ENCODE results near the gene ADARB1.

The ADARB1 gene

DNA sequence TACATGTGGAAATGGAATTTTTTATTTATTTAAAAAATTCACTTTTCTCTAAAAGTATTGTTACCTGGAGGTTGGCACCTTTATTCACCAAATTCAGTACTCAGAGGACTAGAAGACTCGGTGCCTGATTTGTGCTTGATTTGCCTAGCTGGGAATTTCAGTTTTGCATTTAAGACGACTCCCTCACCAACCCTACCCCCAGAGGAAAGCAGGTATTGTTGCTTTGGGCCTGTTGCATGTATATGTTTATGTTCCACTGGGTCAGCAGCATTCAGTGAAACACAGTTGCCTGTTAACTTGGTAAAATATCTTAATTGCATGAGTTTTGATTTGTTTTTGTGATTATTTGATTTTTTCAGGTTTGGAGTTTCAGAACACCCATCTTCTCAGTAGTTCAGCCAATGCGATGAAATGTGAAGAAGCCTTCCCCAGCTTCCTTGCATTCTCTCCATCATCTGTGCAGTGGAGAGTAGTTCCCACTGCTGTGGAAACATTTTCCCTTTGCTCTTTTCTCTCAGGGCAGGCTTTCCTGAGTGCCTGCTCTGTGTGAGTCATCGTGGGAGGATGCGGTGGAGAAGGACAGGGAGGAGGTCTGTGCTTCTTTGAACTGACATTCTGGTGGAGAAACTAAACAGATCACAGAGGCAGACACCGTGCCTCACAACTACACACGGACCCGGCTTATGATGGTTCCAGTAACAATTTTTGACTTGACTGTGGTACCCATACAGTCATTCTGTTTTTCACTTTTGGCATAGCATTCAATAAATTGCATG lies 6.4 kb downstream of the ADARB1 start:
- peak; percentile 48 for DNase-seq (ENCODE audit: low read depth)
- H3K4me3 ChIP-seq (ENCODE audit: low read depth, low read length) = no peak overlapping the region
- TF ChIP-seq POLR2A (IDR thresholded peaks at IDR 0.05; ENCODE audit: extremely low read depth, insufficient read length) (no peak), MYC (IDR thresholded peaks at IDR 0.05; ENCODE audit: low read depth, low read length) (no peak), CTCF (IDR thresholded peaks at IDR 0.05; ENCODE audit: low read depth, low read length) (no peak)
- TF ChIP-seq, protein P1, sequence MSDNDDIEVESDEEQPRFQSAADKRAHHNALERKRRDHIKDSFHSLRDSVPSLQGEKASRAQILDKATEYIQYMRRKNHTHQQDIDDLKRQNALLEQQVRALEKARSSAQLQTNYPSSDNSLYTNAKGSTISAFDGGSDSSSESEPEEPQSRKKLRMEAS (IDR thresholded peaks at IDR 0.05; ENCODE audit: low read depth, low read length) = no peak

- DNase-seq (ENCODE audit: low read depth) = no peak
- H3K4me3 ChIP-seq (ENCODE audit: low read depth, low read length) = no peak overlapping the region
- TF ChIP-seq, protein P1 (IDR thresholded peaks at IDR 0.05; ENCODE audit: low read depth, low read length) = no peak
- TF ChIP-seq POLR2A (IDR thresholded peaks at IDR 0.05; ENCODE audit: extremely low read depth, insufficient read length) (no peak), MYC (IDR thresholded peaks at IDR 0.05; ENCODE audit: low read depth, low read length) (no peak), CTCF (IDR thresholded peaks at IDR 0.05; ENCODE audit: low read depth, low read length) (no peak)
Observed at GRCh38 chr21:45081636-45082035, 7.3 kb downstream of the ADARB1 start.

GRCh38 chr21:45082736-45083135 lies 8.4 kb downstream of the ADARB1 start:
- no peak for DNase-seq (ENCODE audit: low read depth)
- TF ChIP-seq MYC (IDR thresholded peaks at IDR 0.05; ENCODE audit: low read depth, low read length) (no peak), POLR2A (IDR thresholded peaks at IDR 0.05; ENCODE audit: extremely low read depth, insufficient read length) (no peak), CTCF (IDR thresholded peaks at IDR 0.05; ENCODE audit: low read depth, low read length) (no peak)
- TF ChIP-seq, protein P1 (IDR thresholded peaks at IDR 0.05; ENCODE audit: low read depth, low read length) = no peak

GRCh38 chr21:45084121-45084520 lies 9.7 kb downstream of the ADARB1 start:
- TF ChIP-seq CTCF (IDR thresholded peaks at IDR 0.05; ENCODE audit: low read depth, low read length) = no peak
- no peak for TF ChIP-seq POLR2A (IDR thresholded peaks at IDR 0.05; ENCODE audit: extremely low read depth, insufficient read length)
- TF ChIP-seq, protein P1 (IDR thresholded peaks at IDR 0.05; ENCODE audit: low read depth, low read length) = no peak
- no peak for TF ChIP-seq MYC (IDR thresholded peaks at IDR 0.05; ENCODE audit: low read depth, low read length)
- DNase-seq (ENCODE audit: low read depth) = no peak
- H3K4me3 ChIP-seq (ENCODE audit: low read depth, low read length) = no peak overlapping the region

More at GRCh38 chr21:45082736-45083135, 8.4 kb downstream of the ADARB1 start:
- H3K4me3 ChIP-seq (ENCODE audit: low read depth, low read length) = no peak overlapping the region

DNA sequence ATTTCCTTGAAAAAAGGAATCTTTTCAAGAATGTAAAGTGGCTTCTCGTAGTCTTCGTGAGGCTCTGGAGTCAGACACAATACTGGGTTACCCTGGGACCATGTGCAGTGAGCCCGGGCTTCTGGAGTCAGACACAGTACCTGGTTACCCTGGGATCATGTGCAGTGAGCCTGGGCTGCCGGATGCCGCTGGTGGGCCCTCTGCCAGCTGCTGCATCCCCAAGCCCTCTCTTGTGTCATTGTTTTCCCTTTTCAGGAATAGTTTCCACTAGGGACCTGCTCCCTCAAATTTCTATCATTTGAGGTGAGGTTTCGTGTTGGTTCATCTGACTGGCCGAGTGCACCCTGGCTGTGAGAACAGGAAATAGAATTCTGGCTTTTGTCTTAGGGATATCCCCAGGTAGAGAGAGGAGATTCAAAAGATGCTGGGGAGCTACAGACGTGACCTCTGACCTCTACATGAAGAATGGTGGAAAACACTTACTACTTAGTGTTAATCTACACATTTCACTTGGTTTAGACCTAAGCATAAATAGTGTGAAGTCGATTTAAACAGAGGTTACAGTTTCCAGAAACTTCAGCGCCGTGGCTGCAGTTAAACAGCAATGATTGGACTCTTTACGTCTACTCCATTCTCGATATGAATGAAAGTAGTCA lies 10.6 kb downstream of the ADARB1 start:
- H3K4me3 ChIP-seq (ENCODE audit: low read depth, low read length) = no peak overlapping the region
- TF ChIP-seq CTCF (IDR thresholded peaks at IDR 0.05; ENCODE audit: low read depth, low read length) (no peak), POLR2A (IDR thresholded peaks at IDR 0.05; ENCODE audit: extremely low read depth, insufficient read length) (no peak), MYC (IDR thresholded peaks at IDR 0.05; ENCODE audit: low read depth, low read length) (no peak)
- TF ChIP-seq, protein P1 (IDR thresholded peaks at IDR 0.05; ENCODE audit: low read depth, low read length) = no peak
- no peak for DNase-seq (ENCODE audit: low read depth)

Data from NB4 (cell line).